ENCODE measurements around the gene ORC3.
"Not testable (repeated sequence)": the region's sequence is repeated elsewhere in the genome, so short reads cannot be mapped to it uniquely, and the experiment has no call there.

ORC3 gene

GRCh38 chr6:87661503-87661902 is 71.6 kb downstream of the ORC3 start:
- no peak for DNase-seq

- no peak for DNase-seq
Measured at GRCh38 chr6:87663434-87663833, 73.5 kb downstream of the ORC3 start.

GRCh38 chr6:87664921-87665485 is 75.1 kb downstream of the ORC3 start:
- no peak for DNase-seq

- no peak for DNase-seq
Measured at GRCh38 chr6:87667032-87667431, 77.1 kb downstream of the ORC3 start.

GRCh38 chr6:87668013-87668412 is 78.1 kb downstream of the ORC3 start:
- DNase-seq, result no peak

- no peak for DNase-seq
Measured at GRCh38 chr6:87669051-87669450, 79.1 kb downstream of the ORC3 start.

- DNase-seq, result no peak
Measured at GRCh38 chr6:87670707-87671106, 80.8 kb downstream of the ORC3 start.

GRCh38 chr6:87671555-87672029 is 81.7 kb downstream of the ORC3 start:
- no peak for DNase-seq

- no peak for DNase-seq
Measured at GRCh38 chr6:87672641-87673040, 82.7 kb downstream of the ORC3 start.

- DNase-seq, result no peak
Measured at GRCh38 chr6:87673237-87673636, 83.3 kb downstream of the ORC3 start.

- no peak for DNase-seq
Measured at GRCh38 chr6:87674290-87674689, 84.4 kb downstream of the ORC3 start.

- no peak for DNase-seq
Measured at GRCh38 chr6:87675004-87675681, 85.2 kb downstream of the ORC3 start.

GRCh38 chr6:87682310-87682709 is 92.4 kb downstream of the ORC3 start:
- DNase-seq, result no peak

- no peak for DNase-seq
Measured at GRCh38 chr6:87683890-87684289, 94.0 kb downstream of the ORC3 start.

GRCh38 chr6:87684895-87685654 is 95.1 kb downstream of the ORC3 start:
- no peak for DNase-seq

GRCh38 chr6:87686636-87687205 is 96.8 kb downstream of the ORC3 start:
- DNase-seq, result not testable (repeated sequence)

GRCh38 chr6:87687296-87687695 is 97.4 kb downstream of the ORC3 start:
- no peak for DNase-seq

- not testable (repeated sequence) for DNase-seq
Measured at GRCh38 chr6:87687893-87688292, 98.0 kb downstream of the ORC3 start.

- no peak for DNase-seq
Measured at GRCh38 chr6:87690441-87690840, 100.5 kb downstream of the ORC3 start.

- no peak for DNase-seq
Measured at GRCh38 chr6:87692086-87692485, 102.2 kb downstream of the ORC3 start.

GRCh38 chr6:87696817-87697216 is 106.9 kb downstream of the ORC3 start:
- not testable (repeated sequence) for DNase-seq

- no peak for DNase-seq
Measured at GRCh38 chr6:87697581-87698546, 107.9 kb downstream of the ORC3 start.
